Left lobe of liver (tissue), 2 donors: ENCODE data around the gene URM1. TPM values are rescaled to one million over a fixed set of nuclear protein-coding genes. Genes with fewer than 3 reads are reported as not detected.
A peak's percentile ranks its signal among the peaks of the same experiment; 100 is the strongest.
"Not testable (repeated sequence)": the region's sequence is repeated elsewhere in the genome, so short reads cannot be mapped to it uniquely, and the experiment has no call there.

Experiments
- ATAC-seq: fragments of 200-7000 bp; cut with Tn5 transposase; one replicate; pipeline ENCODE4 v1.9.1; 2020; ENCODE audit warnings: mild to moderate bottlenecking, moderate library complexity
- DNase-seq: peaks from one replicate; pipeline ENCODE4 v3.0.0-alpha.2; 2020; ENCODE audit warnings: low spot score
- total RNA-seq: library from RNA; stranded (reverse); gene quantifications from one replicate; pipeline ENCODE4 v1.2.1, GENCODE V29; 2021
- donor health status: DM: no; HTN: no; CAD: no; lungs with moderate emphysema.
- donor health status: DM: no; HTN: yes; CAD: no.

Gene URM1
- total RNA-seq, 1 donor from 2014 or later, result 24.6 TPM

GRCh38 chr9:128406848-128407391, 35.7 kb downstream of the URM1 start:
- DNase-seq, result no peak
- ATAC-seq, result no peak

DNA sequence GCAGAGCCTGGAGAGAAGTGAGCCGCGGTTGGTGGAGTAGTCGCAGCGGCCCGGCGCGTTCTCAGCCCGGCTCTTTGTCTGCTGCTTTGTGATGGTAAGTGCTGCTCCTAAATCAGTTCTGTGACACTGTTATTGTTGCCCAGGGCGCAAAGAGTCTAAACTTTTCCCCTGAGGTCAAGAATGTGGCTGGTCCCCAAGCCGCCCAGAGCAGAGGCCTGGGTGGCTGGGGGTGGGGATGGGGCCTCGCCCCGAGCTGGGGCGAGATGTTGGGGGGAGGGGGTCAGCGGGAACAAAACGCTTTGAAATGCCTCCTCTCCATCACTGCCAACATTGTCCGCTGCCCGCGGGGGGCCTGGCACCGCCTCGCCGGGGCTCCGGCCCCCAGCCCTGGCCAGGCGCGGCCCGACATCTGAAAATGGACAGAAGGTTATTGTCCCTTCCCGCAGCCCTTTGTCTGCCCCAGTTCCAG, 37.8 kb downstream of the URM1 start:
- ATAC-seq, result no peak
- DNase-seq, result no peak

DNA sequence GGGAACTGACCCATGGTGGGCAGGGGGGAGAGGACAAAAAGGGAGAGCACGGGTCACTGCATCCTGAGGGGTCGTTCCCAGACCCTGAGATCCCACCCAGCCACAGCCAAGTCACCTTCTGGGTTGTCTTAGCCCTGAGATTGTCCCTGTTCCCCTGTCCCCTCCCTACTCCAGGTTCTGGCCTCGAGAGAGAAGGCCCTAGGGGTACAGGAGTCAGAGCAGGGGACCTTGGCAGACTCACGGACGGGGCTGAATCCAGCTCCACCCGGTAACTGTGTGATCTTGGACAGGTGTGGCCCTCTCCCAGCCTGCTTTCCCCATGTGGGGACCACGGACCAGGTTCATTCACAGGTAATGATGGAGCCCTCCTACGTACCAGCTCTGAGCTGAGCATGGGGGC, 38.3 kb downstream of the URM1 start:
- ATAC-seq (no peak), DNase-seq (no peak)

DNA sequence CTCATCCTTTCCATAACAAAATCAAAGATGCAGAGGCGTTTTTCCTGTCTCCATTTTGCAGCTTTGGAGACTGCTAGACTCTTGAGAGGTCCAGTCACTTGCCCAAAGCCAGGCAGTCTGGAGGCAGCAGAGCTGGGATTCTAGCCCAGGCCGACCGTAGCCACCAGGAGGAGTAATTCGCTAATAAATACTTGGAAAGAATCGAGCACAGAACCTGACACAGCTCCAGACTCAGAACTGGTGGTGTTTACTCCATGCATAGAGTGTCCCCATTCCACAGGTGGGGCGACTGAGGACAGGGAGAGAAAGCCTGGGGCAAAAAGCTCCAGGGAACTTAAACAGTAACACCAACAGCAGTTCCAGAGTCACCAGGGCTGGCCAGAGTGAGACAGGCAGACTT, 38.8 kb downstream of the URM1 start:
- DNase-seq (no peak), ATAC-seq (peak; percentile 46)

DNA sequence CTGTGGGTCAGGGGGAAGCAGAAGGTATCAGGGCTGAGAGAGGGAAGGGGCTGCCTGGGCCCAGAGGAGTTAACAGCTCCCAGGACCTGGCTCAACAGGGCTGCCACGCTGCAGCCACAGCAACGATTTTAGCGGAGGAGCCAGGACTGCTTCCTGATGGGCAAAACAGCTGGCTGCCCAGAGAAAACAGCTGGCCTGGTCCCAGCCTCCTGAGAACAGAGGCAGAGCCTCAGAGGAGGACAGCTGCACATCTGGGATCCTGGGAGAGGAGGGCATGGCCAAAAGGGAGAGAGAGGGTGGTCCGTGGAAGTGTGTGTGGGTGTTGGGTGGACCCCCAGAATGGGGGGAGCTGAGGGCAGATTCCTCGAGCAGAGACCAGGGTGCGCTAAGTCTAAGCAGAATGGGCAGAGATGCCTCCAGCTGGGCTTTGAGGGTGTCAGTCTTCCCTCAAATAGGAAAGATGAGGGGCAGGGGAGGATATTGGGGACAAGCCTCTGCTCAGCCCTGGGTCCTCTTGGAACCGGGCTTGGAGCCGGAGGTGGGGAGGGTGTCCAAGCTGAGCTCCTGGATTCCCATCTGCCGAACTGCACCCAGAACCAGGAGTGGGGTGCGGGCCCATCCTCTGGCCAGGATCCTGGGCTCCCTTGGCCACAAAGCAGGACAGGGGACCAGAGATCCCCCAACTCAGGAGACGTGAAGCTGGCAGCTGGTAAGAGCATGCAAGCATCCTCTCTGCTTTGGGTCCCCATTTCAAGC, 40.4 kb downstream of the URM1 start:
- no peak for ATAC-seq

GRCh38 chr9:128412120-128412790, 41.1 kb downstream of the URM1 start:
- DNase-seq, result no peak

More for the DNA sequence above, 40.4 kb downstream of the URM1 start:
- no peak for DNase-seq

GRCh38 chr9:128413728-128414127, 42.6 kb downstream of the URM1 start:
- ATAC-seq, result not testable (repeated sequence)

More at GRCh38 chr9:128412120-128412790, 41.1 kb downstream of the URM1 start:
- ATAC-seq, result peak; percentile 60

DNA sequence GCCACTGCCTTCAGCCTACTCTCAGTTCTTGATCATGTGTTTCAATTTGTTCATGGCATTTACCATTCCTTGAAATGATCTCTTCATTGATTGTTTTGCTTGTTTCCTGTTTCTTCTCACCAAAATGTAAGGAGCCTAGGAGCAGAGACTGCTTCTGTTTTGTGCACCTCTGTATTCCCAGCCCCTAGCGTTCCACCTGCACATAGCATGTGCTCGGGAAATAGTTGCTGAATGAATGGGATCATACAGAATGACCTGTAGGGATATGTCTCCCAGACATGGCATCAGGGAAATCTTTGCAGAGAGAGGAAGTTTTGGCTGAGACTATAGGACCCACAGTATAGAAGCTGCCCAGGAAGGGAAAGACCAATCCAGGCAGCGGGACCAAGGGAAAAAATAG, 43.3 kb downstream of the URM1 start:
- DNase-seq (no peak), ATAC-seq (peak; percentile 44)

More at GRCh38 chr9:128413728-128414127, 42.6 kb downstream of the URM1 start:
- DNase-seq, result not testable (repeated sequence)

DNA sequence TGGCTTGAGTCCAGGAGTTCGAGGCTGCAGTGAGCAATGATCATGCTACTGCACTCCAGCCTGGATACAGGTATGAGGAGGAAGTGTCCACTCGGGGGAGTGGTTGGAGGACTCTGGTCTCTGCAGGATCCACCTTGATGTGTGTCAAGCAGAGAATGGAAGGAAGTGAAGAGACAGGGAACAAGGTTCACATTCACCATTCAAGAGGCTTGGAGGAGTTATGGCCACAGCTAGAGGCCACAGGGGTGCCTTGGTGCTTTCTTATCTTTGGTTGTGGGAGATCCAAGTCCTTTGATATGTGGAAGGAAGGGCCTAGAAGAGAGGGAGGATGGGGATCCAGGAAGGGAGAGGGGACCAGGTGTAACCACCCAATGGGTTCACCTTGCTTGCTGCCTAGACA, 44.1 kb downstream of the URM1 start:
- no peak for DNase-seq
- ATAC-seq, result no peak

- no peak for ATAC-seq
- DNase-seq, result no peak
Measured at GRCh38 chr9:128416014-128416413, 44.8 kb downstream of the URM1 start.

DNA sequence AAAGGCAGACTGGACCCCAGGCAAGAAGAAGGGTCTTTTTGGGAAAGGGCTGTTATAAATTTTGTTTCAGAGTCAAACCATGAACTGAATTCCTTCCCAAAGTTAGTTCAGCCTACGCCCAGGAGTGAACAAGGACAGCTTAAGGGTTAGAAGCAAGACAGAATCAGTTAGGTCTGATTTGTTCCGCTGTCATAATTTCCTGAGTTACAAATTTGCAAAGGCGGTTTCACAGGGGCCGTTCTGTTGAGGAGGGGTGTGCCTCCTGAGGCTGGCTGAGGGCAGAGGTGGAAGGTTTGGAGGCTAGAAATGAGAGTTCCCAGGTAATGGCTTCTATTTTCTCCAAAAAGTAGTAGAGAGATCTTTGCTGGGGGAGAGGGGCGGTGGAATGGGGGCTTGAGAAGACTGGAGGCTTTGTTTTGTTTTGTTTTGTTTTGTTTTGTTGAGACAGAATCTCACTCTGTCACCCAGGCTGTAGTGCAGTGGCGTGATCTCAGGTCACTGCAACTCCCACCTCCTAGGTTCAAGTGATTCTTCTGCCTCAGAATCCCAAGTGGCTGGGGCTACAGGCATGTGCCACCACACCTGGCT, 45.4 kb downstream of the URM1 start:
- DNase-seq (no peak), ATAC-seq (no peak)

DNA sequence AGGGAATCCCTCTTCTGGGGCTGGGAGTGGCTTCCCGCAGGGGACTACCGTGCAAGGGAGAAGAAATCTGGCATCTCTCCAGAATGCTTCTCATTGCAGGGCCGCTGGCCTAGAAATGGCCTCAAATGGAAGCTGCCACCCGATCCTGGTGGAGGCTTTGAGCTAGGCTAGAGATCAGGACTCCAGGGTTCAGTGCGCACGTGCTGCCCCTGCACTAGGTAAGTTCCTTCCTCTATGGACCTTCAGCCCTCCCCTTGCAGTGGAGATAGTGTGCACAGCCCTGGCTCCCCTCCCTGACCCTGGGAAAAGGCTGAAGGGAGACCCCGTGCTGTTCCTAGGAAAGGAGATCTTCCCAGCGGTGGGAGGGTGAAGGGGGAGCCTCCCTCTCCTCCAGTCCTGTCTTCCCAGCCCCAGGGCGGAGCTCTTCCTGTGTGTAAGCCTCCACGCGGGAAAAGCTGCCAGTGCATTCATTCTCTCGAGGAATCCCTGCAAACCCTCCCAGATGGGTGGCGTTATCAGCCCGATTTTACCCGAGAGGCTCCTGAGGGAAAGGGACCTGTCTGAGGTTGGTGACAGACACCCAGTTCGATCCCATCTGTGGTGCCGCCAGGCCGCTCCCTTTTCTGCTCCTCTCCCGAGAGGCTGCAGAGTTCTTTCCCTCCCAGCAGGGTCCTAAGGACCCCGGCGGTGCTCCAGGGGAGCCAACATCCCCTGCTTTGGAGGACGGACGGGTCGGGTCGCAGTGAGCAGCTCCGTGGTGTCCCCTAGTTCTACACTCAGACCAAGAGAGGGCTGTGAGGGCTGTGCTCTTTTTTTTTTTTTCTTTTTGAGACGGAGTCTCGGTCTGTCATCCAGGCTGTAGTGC, 48.1 kb downstream of the URM1 start:
- ATAC-seq, result no peak

GRCh38 chr9:128420060-128420650, 49.0 kb downstream of the URM1 start:
- ATAC-seq (peak; percentile 93), DNase-seq (peak; percentile 66)

More for the DNA sequence above, 48.1 kb downstream of the URM1 start:
- DNase-seq, result no peak

DNA sequence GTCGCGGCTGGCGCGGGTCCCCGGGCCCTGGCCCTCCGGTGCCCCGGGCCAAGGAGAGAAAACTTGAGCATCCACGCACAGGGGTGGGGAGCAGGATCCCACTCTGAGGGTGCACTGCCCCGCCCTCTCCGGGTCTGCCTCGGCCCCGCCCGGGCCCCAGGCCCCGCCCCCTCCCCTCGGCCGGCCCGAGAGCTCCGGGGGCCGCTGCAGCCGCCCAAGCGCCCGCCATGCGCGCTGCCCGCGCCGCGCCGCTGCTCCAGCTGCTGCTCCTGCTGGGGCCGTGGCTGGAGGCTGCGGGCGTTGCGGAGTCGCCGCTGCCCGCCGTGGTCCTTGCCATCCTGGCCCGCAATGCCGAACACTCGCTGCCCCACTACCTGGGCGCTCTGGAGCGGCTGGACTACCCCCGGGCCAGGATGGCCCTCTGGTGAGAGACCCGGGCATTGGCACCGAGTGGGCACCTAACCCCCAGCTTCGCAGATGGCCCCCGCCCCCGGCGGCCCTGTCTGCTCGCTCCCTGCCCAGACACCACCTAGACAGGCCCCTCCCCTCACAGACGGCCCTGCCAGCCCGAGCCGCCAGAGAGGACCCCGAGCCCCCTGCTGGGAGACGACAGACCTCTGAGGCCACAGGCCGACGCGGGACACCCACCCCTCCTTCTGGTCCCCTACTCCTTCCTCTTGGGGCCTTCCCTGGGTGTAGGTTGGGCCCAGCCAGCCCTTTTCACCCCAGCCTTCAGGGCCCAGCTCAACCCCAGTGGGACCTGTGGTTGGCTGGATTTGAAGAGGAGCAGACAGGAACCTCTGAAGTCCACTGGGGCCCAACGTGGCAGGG, 49.7 kb downstream of the URM1 start, which contains the start of gene CERCAM:
Gene CERCAM, plus strand, starts transcription at position 207 of the 831 bp plus-strand sequence. Its CDS starts 21 bp downstream, at position 228.
- DNase-seq (peak; percentile 55), ATAC-seq (peak; percentile 78)

DNA sequence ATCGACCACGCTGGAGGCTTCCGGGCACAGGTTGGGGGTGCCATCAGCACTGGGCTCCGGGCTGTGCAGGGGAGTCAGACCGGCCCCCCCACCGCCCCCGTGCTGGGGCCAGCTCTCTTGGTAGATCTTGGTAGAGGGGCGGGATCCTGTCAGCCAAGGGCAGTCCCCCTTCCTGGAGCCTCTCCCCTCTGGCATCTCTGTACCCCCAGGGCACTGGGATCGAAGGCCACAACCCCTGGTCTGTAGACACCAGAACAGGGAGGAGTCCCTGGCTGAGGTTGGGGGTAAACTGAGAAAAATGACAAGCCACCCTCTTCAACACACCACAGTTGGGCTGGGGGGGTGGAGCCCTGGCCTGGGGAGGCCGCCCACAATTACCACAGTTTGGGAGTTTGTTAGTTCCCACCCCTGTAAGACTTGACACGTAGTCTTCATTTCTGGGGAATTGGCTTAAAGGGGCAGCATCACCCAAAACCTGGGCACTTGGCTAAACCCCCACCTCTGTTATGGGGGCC, 50.4 kb downstream of the URM1 start:
- no peak for DNase-seq
- ATAC-seq, result no peak

- DNase-seq, ATAC-seq: not testable (repeated sequence)
Measured at GRCh38 chr9:128422022-128422782, 51.0 kb downstream of the URM1 start.

GRCh38 chr9:128422783-128423150, 51.6 kb downstream of the URM1 start:
- DNase-seq, result no peak
- no peak for ATAC-seq

- ATAC-seq, DNase-seq: not testable (repeated sequence)
Measured at GRCh38 chr9:128423356-128423755, 52.2 kb downstream of the URM1 start.
